ENCODE data around the gene FOLR1.

The FOLR1 gene

DNA sequence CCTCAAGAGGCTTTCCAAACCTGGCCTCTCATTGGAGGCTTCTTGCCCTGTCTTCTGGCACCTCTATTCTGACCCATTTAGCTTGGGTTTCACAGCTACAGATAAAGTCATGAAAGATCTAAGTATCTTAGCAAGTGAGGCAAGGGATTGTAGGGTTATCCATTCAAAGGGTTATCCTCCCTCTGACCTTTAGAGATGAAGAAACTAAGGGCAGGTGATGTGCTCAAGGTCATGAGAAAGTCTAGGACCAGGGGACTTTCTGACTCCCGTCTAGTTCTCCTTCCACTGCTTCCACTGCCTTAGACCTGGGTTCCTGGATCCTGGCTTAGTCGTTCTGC lies 44.8 kb downstream of the FOLR1 start:
- no peak for ATAC-seq

DNA sequence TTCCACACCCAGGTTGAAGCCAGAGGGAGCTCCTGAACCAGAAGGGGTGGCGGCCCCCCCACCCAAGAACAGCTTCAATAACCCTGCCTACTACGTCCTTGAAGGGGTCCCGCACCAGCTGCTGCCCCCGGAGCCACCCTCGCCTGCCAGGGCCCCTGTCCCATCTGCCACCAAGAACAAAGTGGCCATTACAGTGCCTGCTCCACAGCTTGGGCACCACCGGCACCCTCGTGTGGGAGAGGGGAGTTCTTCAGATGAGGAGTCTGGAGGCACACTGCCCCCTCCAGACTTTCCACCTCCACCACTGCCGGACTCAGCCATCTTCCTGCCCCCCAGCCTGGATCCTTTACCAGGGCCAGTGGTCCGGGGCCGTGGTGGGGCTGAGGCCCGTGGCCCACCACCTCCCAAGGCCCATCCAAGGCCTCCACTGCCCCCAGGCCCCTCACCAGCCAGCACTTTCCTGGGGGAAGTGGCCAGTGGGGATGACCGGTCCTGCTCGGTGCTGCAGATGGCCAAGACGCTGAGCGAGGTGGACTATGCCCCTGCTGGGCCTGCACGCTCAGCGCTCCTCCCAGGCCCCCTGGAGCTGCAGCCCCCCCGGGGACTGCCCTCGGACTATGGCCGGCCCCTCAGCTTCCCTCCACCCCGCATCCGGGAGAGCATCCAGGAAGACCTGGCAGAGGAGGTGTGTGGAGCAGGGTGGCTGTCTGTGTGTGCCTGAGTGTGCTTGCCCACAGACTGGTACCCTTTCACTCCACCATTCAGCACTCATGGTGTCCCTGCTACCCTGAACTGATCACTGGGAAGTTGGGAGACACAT lies 45.4 kb downstream of the FOLR1 start:
- no peak for ATAC-seq

- peak; percentile 32 to 44 for ATAC-seq
Measured at GRCh38 chr11:72238040-72238450, 46.1 kb downstream of the FOLR1 start.

- ATAC-seq: no peak
Measured at GRCh38 chr11:72238492-72239312, 46.8 kb downstream of the FOLR1 start.

DNA sequence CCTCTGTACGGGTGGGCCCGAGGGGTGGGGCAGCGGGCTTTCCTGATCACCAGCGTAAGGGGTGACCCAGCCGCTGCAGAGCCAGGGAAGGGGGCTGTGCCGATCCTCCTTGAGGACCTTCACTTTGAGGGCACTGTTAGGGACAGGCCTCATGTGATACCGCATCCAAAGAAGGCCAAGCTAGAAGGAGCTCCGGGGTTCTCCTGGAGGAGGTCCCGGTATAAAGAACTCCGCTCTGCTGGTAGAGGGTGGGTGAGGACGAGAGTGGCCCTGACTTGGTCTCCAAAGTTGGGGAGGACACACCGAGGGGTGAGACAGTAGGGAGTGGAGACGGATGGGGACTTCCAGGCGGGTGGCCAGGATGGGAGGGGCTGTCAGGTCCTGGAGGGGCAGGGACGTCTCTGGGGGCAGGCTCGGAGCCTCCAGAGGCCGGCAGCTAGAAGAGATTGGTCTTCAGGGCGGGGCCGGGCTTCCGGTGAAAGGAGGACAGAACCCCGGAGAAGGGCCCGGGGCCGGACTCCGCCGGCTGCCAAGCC lies 47.4 kb downstream of the FOLR1 start:
- peak in 1 of 2 donors; percentile 19 for ATAC-seq

GRCh38 chr11:72239849-72240460 lies 48.0 kb downstream of the FOLR1 start:
- ATAC-seq: peak in 1 of 2 donors; percentile 23

DNA sequence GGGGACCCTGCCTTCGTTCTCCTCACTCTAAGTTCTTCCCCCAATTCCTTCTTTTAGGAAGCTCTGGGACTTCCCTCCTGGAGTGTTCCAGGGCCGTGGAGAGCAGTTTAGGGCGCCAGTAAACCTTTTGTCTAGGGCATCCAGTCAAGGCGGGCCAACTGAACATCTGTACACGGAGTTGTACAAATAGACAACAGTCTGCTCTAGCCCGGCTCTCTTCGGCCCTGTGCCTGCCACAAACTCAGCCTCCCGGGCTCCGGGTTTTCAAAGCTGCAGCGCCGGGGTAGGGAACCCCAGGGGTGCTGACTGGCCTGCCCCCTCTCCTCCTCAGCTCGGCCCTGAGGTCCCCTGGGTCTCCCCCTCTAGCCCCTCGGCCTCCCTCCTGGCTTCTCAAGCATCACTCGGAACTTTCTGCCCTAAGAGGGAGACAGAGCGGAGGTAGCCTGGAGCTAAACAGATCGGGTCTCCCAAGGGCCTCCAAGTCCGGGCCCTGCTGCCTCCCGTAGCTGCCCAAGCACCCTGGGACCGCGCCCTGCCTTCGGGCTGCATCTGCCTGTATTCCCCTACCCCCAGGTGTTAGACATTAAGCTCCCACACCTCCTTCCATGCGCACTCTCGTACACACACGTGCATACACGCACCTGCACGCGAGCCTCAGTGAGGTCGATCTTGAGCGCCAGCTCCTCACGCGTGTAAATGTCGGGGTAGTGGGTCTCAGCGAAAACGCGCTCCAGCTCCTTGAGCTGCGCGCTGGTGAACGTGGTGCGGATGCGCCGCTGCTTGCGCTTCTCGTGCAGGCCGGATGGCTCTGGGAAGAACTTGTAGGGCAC lies 48.7 kb downstream of the FOLR1 start:
- peak in 1 of 2 donors; percentile 21 for ATAC-seq

DNA sequence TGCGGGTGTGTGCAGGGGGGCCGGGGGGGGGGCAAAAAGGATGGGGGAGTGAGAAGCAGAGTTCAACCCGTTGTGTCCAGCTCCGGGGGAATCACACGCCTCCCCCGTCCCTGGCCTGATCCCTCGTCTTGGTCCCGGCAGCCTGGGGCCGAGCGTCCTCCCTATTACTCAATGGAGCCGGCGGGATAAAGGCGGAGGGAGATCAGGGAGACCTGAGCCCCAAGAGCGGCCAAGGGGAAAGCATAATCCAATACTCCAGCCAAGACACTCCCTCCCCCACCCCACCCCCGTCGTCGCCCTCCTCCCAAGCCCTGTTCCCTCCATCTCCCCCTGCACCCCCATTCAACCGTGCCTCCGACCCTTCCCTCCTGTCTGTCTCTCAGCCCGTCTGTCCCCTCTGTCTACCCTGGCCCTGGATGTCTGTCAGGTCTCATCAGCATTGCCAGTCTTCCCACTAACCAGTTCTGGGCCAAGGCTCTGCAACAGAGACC lies 49.4 kb downstream of the FOLR1 start:
- ATAC-seq: no peak

- ATAC-seq: no peak
Measured at GRCh38 chr11:72242141-72242540, 50.2 kb downstream of the FOLR1 start.

GRCh38 chr11:72243173-72244059 lies 51.5 kb downstream of the FOLR1 start:
- ATAC-seq: no peak

DNA sequence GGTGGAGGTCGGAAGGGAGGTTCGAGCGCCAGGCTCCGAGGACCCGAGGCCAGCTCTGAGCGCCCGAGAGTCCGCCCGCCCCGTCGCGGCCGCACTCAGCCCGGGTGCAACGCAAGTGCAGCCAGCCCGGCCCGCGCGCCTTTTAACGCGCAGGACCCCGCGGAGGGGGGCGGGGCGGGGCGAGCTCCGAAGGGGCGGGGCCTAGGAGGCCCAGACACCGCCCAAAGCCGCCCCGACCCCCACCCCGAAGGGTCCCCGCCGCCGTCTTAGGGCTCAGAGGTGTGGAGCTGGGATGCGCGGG lies 52.1 kb downstream of the FOLR1 start, which contains the start of gene PHOX2A:
TSS of gene PHOX2A (minus strand) at position 117 of the 301 bp plus-strand sequence. CDS start 172 bp downstream, outside the sequence.
- no peak for ATAC-seq

DNA sequence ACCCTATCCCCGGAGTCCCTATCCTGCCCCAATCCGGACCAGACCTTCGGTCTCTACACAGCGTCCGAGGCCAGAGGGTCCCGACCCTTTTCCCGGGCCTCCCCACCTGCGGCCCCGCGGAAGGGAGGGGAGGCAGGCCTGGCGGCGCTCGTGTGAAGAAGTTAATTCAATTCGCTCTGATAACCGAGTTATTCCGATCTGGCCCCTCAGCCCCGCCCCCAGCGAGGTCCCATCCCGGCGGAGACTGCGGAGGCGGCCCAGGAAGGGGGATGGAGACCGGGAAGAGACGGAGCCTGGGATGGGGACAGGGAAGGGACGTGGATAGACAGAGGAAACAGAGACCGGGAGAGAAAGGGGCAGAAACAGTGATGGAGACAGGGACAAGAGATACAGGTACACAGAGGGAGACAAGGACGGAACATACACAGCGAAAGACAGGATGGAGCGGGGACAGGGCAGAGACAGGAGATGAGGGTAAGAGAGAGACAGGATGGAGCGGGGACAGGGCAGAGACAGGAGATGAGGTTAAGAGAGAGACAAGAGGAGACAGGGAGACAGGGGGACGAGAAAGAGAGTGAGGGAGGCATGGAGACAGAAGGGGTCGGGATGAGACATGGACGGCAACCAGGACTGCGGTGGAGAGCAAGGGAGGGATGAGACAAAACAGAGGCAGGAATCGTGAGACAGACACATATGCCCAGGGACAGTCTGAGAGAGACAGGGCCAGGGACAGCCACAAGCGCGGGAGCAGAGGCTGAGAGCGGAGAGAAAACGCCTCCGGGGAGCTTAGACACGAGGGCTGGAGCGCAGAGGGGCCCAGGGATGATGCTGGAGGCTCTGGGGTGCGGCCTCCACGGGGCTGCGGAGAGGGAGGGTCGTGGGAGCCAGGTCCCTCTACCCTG lies 52.7 kb downstream of the FOLR1 start:
- ATAC-seq: no peak

GRCh38 chr11:72245263-72245816 lies 53.4 kb downstream of the FOLR1 start:
- ATAC-seq: no peak
